ENCODE results near the gene GABBR2.

GABBR2 gene

DNA sequence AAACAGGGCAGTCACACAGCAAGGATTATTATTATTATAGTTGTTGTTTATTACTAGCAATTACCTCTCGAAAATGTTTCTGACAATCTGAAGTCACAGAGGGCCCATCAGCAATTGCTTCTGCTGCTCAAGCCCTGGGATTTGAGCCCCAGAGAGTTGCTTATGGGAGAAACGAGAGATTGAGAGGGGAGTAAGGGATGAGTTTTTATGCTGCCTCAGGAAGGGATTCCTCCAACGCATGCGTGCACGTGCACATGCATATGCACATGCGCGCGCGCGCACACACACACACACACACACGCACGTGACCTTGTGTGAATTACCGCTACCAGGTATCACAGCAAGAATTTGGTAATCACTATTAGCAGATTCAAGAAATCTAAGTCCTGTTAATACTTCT, 264.1 kb downstream of the GABBR2 start:
- Mint-ChIP-seq H3K4me1 (ENCODE audit: low read depth) (no peaks in the 10 kb centered on the region), H3K27ac (no peak overlapping the region), H3K9me3 (no peaks in the 10 kb centered on the region), H3K27me3 (ENCODE audit: low read depth) (peaks cover 3% of the 10 kb centered on the region), H3K36me3 (ENCODE audit: low read depth) (no peaks in the 10 kb centered on the region), H3K4me3 (no peak overlapping the region)

DNA sequence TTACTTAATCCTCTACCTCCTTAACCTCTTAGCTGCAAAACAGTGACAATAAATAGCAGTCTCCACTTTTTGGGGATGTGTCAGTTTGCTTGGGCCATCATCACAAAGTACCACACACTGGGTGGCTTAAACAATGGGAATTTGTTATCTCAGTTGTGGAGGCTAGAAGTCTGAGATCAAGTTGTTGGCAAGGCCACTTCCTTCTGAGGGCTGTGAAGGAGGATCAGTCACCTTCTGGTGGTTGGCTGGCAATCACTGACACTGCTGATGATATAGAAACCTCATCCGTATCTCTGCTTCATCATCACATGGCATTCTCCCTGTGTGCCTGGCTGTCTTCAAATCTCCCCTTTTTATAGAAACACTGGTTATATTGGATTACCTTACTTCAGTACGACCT, 266.2 kb downstream of the GABBR2 start:
- H3K4me3 Mint-ChIP-seq, result no peak overlapping the region
- no peaks in the 10 kb centered on the region for H3K4me1 Mint-ChIP-seq (ENCODE audit: low read depth)
- H3K27me3 Mint-ChIP-seq (ENCODE audit: low read depth), result peaks cover 3% of the 10 kb centered on the region
- no peaks in the 10 kb centered on the region for H3K9me3 Mint-ChIP-seq
- H3K27ac Mint-ChIP-seq, result no peak overlapping the region
- no peaks in the 10 kb centered on the region for H3K36me3 Mint-ChIP-seq (ENCODE audit: low read depth)

DNA sequence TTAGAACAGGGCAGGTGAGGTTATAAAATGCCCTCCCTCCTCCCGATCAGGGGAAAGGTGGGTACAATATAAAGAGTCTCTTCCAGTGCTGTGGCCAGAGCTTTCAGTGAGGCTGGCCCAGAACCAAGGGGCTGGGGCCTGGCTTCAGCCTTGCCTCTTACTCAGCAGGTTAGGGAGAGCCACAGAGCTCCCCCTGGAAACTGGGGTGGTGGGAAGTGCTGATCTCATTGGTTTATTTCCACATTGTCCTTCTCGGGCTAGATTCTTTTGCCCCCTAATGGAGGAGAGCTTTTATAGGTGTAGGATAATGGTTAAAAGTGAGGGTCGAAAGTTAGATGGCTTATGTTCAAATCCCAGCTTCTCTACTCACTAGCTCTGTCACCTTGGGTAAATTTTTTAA, 266.6 kb downstream of the GABBR2 start:
- H3K36me3 Mint-ChIP-seq (ENCODE audit: low read depth), result no peaks in the 10 kb centered on the region
- H3K4me3 Mint-ChIP-seq, result no peak overlapping the region
- H3K27me3 Mint-ChIP-seq (ENCODE audit: low read depth), result peaks cover 3% of the 10 kb centered on the region
- no peaks in the 10 kb centered on the region for H3K9me3 Mint-ChIP-seq
- no peaks in the 10 kb centered on the region for H3K4me1 Mint-ChIP-seq (ENCODE audit: low read depth)
- H3K27ac Mint-ChIP-seq, result no peak overlapping the region

DNA sequence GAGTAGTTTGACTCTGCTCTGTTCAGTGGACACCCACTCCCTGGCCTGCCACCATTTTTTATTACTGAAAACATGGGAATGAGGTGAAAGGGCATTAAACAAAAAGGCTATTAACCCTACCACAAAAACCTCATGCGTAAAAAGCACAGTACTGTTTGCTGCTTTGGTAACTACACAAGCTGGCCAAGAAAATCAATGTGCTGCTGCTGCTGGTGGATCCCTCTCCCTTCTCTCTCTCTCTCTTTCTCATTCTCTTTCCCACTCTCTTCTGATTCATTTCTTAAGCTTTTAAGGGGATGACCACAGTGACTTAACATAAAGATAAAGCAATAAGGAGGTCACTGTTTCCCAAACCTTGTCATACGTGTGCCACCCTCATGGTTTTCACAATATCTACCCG, 270.1 kb downstream of the GABBR2 start:
- Mint-ChIP-seq H3K4me3 (no peak overlapping the region), H3K27ac (no peak overlapping the region), H3K36me3 (ENCODE audit: low read depth) (no peaks in the 10 kb centered on the region), H3K27me3 (ENCODE audit: low read depth) (peaks cover 7% of the 10 kb centered on the region), H3K4me1 (ENCODE audit: low read depth) (no peaks in the 10 kb centered on the region), H3K9me3 (no peaks in the 10 kb centered on the region)

DNA sequence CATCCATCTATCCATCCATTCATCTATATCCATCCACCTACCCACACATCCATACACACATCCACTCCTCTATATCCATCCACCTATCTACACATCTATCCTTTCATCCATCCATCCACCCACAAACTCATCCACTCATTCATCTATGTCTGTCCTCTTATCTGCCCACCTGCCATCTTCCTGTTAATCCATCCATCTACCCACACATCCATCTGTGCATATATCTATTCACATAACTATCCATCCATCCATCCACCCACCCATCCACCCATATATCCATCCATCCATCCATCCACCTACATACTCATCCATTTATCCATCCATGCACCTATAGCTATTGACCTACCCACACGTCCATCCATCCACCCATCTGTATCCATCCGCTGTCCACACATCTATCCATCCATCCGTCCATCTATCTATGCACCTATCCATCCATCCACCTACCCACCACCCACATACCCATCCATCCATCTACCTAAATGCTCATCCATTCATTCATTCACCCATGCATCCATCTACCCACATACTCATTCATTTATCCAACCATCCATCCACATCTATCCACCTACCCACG, 271.2 kb downstream of the GABBR2 start:
- Mint-ChIP-seq H3K4me3 (no peak overlapping the region), H3K27me3 (ENCODE audit: low read depth) (peaks cover 7% of the 10 kb centered on the region), H3K9me3 (no peaks in the 10 kb centered on the region), H3K27ac (no peak overlapping the region), H3K4me1 (ENCODE audit: low read depth) (no peaks in the 10 kb centered on the region), H3K36me3 (ENCODE audit: low read depth) (no peaks in the 10 kb centered on the region)

DNA sequence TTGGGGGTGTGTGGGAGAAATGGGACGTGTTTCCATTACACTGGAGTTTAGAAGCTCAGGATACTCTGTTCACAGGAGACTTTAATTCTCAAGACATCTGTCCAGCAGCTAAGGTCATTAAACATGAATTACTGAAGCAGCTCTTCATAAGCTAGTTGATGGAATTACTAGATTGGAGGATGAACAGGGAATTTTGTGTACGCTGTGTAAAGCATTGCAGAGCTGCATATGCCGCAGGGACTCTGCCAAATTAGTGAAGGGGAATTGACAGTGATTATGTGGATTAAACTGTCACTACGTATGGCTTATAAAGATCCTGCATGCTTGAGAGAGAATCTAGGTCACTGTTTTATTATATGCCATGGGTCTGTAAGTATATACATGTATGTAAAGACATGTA, 275.8 kb downstream of the GABBR2 start:
- Mint-ChIP-seq H3K36me3 (ENCODE audit: low read depth) (no peaks in the 10 kb centered on the region), H3K27me3 (ENCODE audit: low read depth) (peaks cover 7% of the 10 kb centered on the region), H3K9me3 (no peaks in the 10 kb centered on the region), H3K4me1 (ENCODE audit: low read depth) (no peaks in the 10 kb centered on the region), H3K4me3 (no peak overlapping the region), H3K27ac (no peak overlapping the region)

DNA sequence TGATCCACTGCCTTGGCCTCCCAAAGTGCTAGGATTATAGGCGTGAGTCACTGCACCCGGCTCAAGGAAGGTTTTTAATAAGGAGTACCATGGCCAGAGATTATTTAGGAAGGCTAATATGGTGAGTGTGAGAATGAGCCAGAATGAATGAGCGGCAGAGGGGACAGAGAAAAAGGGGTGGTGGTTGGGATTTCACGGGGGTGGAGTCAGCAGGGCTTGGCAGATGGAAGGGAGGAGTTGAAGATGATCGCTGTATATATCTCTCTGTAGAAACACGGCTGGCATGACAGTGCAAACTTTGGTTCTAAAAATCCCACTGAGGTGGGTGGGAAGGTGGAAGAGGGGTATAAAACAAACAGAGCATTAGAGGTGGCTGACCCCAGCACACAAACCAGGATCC, 276.6 kb downstream of the GABBR2 start:
- no peaks in the 10 kb centered on the region for H3K36me3 Mint-ChIP-seq (ENCODE audit: low read depth)
- no peaks in the 10 kb centered on the region for H3K4me1 Mint-ChIP-seq (ENCODE audit: low read depth)
- no peaks in the 10 kb centered on the region for H3K9me3 Mint-ChIP-seq
- H3K27ac Mint-ChIP-seq, result no peak overlapping the region
- no peak overlapping the region for H3K4me3 Mint-ChIP-seq
- H3K27me3 Mint-ChIP-seq (ENCODE audit: low read depth), result peaks cover 7% of the 10 kb centered on the region

DNA sequence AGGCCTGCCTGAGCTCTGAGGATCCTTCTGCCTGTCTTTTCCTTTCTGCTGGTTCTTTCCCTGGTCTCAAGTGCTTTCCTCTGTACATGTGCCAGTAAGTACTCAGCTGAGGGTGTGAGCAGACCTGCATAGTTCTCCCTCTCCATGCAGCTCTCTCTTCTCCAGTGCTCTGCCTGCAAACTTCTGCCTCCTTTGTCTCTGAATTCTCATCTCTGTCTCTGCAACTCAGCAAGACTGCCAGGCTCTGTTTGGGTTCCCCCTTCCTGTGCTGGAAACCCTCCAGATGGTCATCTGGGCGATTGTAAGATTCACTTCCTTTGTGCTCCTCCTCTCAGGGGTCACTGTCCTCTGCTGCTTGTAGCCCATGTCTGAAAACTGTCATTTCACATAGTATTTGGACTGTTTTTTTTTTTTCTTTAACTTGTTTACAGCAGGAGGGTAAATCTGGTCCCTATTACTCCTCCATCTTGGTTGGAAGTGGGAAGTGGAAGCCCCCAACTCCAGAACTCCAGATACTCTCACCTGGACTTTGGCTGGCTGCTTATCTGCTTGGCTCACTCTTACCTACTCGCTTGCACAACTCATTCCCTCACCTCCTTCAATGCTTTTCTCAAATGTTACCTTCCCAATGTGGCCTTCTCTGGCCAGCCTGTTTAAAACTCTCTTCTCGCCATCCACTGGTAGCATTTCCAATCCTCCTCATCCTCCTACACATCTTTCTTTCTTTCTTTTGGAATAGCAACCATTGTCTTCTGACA, 278.0 kb downstream of the GABBR2 start:
- Mint-ChIP-seq H3K4me1 (ENCODE audit: low read depth) (no peaks in the 10 kb centered on the region), H3K9me3 (no peaks in the 10 kb centered on the region), H3K4me3 (no peak overlapping the region), H3K27me3 (ENCODE audit: low read depth) (peaks cover 5% of the 10 kb centered on the region), H3K27ac (no peak overlapping the region), H3K36me3 (ENCODE audit: low read depth) (no peaks in the 10 kb centered on the region)

DNA sequence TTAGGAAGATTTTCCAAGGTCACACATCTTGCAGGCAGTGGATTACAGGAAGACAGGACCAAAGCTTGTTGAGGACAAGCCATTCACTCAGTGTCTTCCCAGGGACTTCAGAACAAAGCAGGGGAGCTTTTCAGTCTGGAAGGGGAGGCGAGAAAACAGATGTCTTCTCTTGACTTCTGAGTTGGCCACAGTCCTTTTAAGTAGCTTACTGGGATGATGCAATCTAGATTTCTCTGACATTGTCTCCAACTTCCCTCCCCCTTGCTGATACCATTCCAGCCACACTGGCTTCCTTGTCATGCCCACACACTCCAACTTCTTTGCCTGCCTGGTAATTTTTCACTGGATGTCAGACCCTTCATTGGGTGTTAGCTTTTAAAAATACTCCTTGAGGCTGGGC, 279.1 kb downstream of the GABBR2 start:
- no peak overlapping the region for H3K27ac Mint-ChIP-seq
- H3K4me3 Mint-ChIP-seq, result no peak overlapping the region
- no peaks in the 10 kb centered on the region for H3K27me3 Mint-ChIP-seq (ENCODE audit: low read depth)
- H3K9me3 Mint-ChIP-seq, result no peaks in the 10 kb centered on the region
- no peaks in the 10 kb centered on the region for H3K36me3 Mint-ChIP-seq (ENCODE audit: low read depth)
- H3K4me1 Mint-ChIP-seq (ENCODE audit: low read depth), result no peaks in the 10 kb centered on the region

DNA sequence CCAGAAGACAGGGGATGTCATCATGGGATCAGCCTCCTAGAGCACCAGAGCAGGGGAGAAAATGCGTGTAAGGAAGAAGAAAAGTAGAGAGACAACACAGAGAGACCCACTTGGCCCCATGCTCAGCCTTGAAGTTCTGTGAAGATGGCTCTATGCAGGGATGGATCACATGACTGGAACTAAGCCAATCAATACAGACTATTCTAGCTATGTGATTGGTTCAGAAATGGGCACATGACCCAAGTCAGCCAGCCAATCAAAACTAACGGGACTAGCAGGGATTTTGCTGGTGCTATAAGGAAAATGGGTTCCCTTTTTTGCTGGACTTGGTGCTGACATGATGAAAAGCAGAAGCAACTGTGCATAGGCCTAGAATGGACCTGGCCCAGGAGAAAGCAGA, 280.3 kb downstream of the GABBR2 start:
- Mint-ChIP-seq H3K4me3 (no peak overlapping the region), H3K27ac (no peak overlapping the region), H3K36me3 (ENCODE audit: low read depth) (no peaks in the 10 kb centered on the region), H3K27me3 (ENCODE audit: low read depth) (no peaks in the 10 kb centered on the region), H3K4me1 (ENCODE audit: low read depth) (no peaks in the 10 kb centered on the region), H3K9me3 (no peaks in the 10 kb centered on the region)

DNA sequence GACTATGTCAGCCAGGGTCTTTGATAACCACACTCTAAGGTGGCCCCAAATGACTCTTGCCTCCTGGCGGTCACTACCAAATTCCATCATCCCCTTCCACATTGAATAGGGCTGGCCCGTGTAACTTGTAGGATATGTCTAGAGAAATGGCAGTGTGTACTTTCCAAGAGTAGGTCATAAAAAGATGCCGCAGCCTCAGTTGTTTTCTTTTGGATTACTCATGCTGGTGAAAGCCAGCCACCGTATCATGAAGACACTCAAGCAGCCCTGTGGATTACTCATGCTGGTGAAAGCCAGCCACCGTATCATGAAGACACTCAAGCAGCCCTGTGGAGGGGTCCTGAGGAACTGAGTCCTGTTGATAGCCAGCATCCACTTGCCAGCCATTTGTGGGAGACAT, 281.2 kb downstream of the GABBR2 start:
- H3K36me3 Mint-ChIP-seq (ENCODE audit: low read depth), result no peaks in the 10 kb centered on the region
- no peak overlapping the region for H3K27ac Mint-ChIP-seq
- no peaks in the 10 kb centered on the region for H3K27me3 Mint-ChIP-seq (ENCODE audit: low read depth)
- no peaks in the 10 kb centered on the region for H3K4me1 Mint-ChIP-seq (ENCODE audit: low read depth)
- H3K4me3 Mint-ChIP-seq, result no peak overlapping the region
- H3K9me3 Mint-ChIP-seq, result no peaks in the 10 kb centered on the region

DNA sequence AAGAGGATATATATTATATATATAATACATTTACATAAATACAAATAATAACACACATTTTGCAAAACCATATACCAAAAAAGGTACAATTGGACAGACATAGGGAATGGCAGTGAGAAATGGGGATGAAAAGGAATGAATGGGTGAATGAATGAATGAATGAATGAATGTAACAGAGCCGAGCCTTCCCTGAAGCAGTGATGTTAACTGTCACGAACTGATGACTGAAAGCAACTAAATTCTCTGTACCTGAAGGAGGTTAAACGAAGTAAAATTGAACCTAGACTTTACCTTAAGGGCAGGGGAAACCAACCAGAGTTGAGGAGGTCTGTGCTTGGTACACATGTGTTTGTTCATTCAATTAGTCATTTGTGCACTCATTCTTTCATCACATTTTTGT, 283.7 kb downstream of the GABBR2 start:
- no peaks in the 10 kb centered on the region for H3K27me3 Mint-ChIP-seq (ENCODE audit: low read depth)
- H3K27ac Mint-ChIP-seq, result no peak overlapping the region
- H3K4me3 Mint-ChIP-seq, result no peak overlapping the region
- H3K9me3 Mint-ChIP-seq, result no peaks in the 10 kb centered on the region
- H3K4me1 Mint-ChIP-seq (ENCODE audit: low read depth), result no peaks in the 10 kb centered on the region
- no peaks in the 10 kb centered on the region for H3K36me3 Mint-ChIP-seq (ENCODE audit: low read depth)

DNA sequence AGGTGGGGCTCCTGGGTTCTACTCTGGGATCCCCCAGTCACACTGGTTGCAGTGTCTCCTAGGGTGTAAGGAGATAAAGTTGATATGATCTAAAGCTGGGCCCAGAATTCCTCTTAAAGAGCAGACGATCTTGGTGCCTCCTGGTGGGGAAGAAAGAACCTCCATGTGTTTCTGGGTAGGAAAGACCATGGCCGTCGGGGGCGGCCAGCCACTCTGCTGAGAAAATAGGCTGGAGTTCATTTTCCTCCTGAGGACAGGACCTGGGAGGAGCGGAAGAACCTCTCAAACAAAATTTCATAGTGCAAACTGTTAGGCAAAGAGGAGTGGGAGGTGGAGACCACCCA, 289.5 kb downstream of the GABBR2 start:
- H3K4me1 Mint-ChIP-seq (ENCODE audit: low read depth), result no peaks in the 10 kb centered on the region
- H3K9me3 Mint-ChIP-seq, result no peaks in the 10 kb centered on the region
- no peak overlapping the region for H3K4me3 Mint-ChIP-seq
- no peak overlapping the region for H3K27ac Mint-ChIP-seq
- H3K36me3 Mint-ChIP-seq (ENCODE audit: low read depth), result no peaks in the 10 kb centered on the region
- peaks cover 14% of the 10 kb centered on the region for H3K27me3 Mint-ChIP-seq (ENCODE audit: low read depth)

DNA sequence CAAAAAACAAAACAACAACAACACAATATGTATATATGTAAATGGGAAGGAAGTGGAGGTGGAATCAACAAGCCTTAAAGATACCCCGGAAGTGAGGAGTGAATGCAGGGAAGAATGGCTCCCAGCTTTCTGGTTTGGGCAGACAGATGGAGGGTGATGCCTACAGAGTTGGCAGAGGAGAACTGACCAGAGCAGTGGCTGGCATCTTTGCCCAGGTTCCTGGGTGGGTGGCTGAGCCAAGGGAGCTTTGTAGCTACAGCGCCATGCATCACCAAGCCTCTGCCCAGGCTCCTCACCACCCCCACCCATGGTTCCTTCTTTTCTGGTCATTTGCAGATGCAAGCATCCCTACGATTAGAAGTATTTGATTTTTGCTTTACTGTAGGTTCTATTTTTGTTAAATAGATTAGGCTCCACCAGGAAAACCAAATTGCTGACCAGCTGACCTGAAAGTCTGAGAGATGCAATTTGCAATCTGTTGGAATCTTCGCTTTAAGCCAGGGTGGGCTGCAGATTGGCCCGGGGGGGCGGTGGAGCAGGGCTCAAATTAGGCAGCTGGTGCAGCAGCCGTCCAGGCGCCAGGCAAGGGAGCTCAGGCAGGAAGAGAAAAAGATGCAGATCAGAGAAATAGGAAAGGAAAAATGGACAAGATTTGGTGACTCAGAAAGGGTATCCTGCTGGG, 290.0 kb downstream of the GABBR2 start:
- Mint-ChIP-seq H3K4me3 (no peak overlapping the region), H3K27me3 (ENCODE audit: low read depth) (peaks cover 14% of the 10 kb centered on the region), H3K4me1 (ENCODE audit: low read depth) (no peaks in the 10 kb centered on the region), H3K27ac (no peak overlapping the region), H3K36me3 (ENCODE audit: low read depth) (no peaks in the 10 kb centered on the region), H3K9me3 (no peaks in the 10 kb centered on the region)

Measured in T-helper 1 cell treated with Interleukin-12 subunit alpha and Interleukin-12 subunit beta and Interleukin-4 antibody, amounts not matched to agents 30 μg/mL and 1 μg/mL, for 36 hours (primary cell).